Kidney tubule cell (primary cell): ENCODE measurements around the gene LYPD1.
A peak's percentile ranks its signal among the peaks of the same experiment; 100 is the strongest.

Experiments
- DNase-seq: peaks from one replicate; pipeline ENCODE4 v3.0.0-alpha.2; 2018; ENCODE audit warnings: low spot score

LYPD1 gene

DNA sequence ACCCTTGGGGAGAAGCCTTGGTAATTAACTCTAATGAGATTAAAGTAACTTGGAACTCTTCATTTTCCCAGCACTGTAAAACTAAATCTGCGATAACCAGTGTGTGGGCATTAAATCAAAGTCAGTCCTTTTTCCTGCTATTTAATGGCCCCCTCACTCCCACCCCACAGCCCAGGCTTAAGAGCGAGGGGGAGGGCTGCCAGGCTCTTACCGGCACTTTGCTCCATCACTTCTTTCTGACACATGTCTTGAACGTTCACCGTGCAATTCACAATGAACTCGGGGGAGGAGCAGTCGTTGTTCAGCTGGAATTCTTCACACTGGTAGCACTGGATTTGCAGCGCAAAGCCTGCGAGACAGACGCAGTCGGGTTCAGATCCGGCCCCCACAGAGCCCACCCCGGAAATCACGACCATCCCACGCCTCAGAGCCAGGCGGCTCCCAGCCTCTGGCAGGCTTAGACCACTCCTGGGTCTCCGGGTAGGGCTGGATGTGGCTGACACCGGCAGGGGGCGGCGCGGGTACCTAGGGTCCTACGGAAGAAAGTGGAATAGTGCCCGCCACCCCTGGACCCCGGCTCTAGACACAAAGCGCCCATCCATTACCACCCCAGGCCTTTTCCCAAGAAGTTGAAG, 1.7 kb downstream of the LYPD1 start:
- DNase-seq = peak; percentile 41

GRCh38 chr2:132667706-132668105, 2.3 kb downstream of the LYPD1 start:
- DNase-seq = no peak

DNA sequence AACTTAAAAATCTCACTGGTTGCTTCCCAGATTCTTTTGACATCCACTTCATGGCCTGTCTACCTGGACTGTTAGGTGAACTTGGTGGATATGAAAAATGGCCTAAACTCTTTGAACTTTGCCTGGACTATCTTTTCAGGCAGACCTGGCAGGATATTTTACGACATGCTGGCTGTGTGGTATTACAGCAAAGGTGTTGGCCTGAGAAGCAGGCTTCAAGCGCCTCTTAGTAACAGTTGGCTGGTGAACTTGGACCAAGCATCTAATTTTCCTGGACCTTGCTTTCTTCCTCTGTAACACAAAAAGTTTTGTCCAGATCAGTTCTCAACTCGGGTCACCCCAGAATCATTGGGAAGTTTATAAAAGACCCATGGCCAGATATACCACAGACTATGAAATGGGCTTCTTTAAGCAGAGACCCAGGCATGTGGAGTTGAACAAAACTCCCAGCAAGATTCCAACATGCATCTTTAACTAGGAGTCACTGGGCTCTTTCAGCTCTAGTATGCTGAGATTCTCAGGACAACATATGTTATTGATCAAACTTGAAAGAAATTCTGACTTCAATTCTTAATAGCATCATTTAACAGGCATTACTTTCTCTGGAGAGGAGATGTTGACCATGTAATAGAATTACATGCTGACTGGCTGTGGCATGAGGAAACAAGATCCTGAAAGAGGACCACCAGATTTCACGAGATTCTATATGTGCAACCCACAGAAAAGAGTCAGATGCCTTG, 4.4 kb downstream of the LYPD1 start:
- DNase-seq = no peak

DNA sequence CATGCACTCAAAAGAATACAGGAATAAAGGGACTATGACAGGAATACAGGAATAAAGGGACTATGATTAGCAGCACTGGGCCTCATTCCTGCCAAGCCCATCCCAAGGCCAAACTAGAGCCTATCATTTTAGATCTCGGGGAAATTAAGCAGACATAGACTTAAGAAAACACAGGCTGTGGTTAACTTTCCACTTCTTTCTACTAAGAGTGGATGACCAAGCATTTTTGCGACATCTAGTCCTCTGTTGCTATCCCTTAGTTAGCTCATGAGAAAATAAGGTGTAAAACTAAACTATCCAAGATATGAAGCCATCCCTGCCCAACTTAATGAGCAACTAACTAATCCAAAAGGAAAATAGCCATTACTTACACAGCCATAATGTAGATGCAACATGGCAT, 5.9 kb downstream of the LYPD1 start:
- no peak for DNase-seq

DNA sequence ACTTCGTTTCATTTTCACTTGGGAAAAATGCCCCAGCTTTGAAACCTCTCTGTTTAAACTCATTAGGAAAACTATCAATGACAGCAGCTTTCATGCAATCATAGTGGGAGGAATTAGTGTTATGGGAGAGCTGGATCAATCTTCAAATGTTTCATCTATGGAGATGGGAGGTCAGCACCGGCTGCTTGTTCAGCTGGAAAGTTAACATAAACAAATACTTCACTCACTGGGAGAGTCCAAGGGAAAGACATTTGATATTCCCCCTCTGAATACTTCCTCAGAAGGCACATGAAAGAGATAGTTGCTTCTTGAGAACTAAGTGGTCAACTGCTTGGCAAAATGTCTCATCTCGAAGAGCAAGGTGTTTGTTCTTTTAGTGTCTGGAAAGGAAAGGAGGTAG, 7.3 kb downstream of the LYPD1 start:
- no peak for DNase-seq

DNA sequence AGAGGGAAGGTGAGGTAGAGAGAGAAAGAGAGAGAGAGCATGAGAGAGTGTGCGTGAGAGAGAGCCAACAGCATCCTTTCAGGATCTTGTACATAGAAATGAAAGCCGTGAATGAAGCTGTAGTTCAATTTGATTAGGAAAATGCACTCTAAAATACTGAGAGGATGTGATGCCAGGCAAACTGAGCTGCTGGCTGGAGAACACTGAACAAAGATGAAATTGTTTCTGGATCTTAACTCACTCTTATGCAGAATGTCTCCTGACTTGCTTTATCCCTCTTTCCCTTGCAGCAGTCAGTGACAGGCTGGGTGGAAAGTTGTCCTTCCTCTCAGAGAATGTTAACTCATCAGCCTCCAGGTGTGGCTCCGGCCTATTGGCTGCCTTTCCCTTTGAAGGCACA, 10.7 kb downstream of the LYPD1 start:
- no peak for DNase-seq

GRCh38 chr2:132656266-132656975, 13.6 kb downstream of the LYPD1 start:
- DNase-seq = no peak

DNA sequence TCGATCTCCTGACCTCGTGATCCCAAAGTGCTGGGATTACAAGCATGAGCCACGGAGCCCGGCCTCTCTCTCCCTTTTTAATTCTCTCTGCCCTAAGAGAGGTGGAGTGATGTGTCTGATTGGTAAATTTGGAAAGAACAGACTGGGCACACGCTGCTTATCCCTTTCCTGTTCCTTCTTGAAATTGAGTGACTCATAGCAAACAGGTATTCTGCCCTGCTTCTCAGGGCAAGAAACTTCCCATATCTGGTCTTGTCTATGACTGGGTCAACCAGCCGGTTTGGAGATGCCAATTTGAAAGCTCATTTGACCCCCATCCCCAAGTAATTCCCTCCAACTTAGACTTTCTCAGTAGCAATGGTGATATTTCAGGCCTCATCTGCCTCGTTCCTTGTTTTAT, 15.0 kb downstream of the LYPD1 start:
- no peak for DNase-seq

GRCh38 chr2:132654335-132654734, 15.7 kb downstream of the LYPD1 start:
- no peak for DNase-seq

DNA sequence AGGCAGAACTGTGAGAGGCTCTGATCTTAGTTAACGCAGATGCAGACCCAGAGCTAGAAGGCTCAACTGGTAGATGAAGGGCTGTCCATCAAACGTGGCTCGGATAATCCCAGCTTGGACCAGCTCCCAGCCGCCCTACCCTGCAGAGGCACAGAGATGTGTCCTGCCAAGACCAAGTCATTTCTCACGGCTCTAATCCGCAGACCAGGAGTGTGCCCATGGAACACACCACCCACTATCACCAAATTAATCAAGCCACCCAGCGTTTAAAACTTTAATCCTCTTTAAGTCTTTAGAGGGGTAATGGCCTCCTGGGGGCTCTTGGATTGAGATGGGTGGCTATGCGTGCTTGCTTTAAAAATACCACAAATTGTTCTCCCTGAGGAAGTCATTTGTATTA, 17.5 kb downstream of the LYPD1 start:
- DNase-seq = no peak

GRCh38 chr2:132651115-132652045, 18.6 kb downstream of the LYPD1 start:
- DNase-seq = peak; percentile 65

DNA sequence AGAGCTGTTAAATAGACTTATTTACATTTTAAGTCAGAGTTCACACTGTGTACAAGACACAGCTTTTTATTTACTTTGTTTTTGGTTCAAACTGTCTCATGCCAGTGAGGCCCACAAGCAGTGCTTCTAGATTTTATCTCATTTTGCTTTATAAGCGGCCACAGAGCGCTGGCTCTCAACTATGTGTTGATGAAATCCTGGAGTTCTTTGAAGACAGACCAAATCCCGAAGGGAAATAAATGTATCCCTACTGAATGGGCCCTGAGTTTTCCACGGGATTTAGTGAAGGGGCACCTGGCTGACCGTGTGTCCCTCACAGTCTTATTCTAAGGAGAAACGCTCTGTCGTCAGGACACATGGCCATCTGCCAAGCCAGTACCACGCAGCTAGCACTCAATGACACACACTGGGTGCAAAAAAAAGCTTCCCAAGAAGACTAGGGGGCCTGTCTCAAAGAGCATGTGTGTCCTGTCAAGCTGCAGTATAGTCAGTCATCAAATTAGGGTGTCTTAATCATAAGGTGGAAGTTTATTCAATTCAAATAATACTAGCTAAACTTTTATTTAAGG, 23.4 kb downstream of the LYPD1 start:
- no peak for DNase-seq

DNA sequence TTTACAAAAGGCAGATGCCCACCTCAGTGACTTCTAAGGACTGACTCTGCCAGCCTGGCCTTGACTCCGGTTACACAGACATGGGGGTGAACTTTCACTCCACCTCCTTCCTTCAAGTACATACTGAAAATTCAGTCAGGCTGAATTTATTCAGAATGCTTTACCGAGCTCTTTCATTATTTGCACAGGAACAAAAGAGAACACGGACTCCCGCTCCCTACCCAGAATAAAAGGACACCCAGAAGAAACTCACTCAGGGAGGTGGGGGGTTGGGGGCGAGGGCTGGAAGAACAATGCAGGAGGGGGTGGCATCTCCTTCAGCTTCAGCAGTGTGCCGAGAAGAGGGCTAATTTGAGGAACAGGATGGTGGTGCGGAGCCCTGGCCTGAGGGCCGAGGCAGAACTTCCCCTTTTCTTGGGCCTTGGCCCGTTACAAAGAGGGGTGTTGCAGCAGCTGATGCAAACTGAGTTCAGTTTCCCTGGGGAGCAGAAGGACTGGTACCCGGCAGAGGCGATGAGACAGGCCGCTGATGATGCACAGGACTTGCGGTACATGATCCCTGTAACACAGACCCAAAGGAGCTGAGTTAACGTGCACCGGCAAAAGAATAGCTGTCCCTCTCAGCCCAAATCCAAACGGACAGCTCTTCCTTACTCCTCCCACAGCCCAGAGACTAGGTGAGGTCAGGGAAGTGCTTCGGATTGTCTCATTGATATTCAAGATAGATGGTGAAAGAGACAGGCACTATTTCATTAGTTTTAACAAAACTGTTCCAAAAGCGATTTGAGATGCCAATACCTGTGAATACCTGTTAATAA, 24.1 kb downstream of the LYPD1 start:
- DNase-seq = no peak

DNA sequence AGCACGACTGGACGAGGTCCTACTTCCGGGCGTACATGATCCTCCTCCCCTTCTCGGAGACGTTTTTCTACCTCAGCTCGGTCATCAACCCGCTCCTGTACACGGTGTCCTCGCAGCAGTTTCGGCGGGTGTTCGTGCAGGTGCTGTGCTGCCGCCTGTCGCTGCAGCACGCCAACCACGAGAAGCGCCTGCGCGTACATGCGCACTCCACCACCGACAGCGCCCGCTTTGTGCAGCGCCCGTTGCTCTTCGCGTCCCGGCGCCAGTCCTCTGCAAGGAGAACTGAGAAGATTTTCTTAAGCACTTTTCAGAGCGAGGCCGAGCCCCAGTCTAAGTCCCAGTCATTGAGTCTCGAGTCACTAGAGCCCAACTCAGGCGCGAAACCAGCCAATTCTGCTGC, 24.8 kb downstream of the LYPD1 start:
- DNase-seq = no peak

DNA sequence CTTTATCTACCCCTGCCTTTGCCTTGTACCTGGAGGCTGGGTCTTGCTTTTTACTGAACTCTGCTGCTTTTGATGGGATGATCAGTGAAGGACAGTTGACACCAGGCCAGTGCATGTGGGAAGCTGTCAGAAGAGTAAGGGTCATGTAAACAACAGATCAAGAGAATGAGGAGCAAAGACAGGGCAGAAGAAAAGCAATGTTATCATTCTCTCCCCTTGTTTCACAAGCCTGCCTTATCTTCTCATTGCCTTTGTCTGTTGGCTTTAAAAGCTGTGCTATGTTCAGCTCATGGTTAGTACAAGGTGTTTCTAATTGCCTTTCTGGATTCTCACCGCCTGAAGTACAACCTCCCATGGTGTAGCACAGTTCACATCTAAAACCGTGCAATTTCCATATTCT, 27.6 kb downstream of the LYPD1 start:
- DNase-seq = no peak

DNA sequence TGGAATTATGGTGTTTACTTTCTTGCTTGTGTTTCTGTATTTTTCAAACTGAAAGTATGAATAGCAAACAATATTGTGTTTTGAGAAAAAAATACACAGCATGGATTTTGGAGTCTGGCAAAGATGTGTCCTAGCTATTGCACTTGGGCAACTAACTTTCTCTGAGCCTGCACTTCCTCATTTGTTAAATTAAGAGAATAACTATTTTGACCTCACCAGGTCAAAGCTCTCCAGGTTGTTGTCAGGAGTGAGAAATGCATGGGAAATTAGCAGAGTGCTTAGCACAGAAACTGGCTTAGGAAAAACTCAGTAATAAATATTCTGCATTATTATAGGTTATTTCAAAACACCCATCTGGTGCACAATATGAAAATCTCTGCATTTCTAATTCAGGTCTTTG, 28.2 kb downstream of the LYPD1 start:
- no peak for DNase-seq

- no peak for DNase-seq
Observed at GRCh38 chr2:132640116-132640515, 29.9 kb downstream of the LYPD1 start.

- no peak for DNase-seq
Observed at GRCh38 chr2:132638313-132639040, 31.5 kb downstream of the LYPD1 start.

DNA sequence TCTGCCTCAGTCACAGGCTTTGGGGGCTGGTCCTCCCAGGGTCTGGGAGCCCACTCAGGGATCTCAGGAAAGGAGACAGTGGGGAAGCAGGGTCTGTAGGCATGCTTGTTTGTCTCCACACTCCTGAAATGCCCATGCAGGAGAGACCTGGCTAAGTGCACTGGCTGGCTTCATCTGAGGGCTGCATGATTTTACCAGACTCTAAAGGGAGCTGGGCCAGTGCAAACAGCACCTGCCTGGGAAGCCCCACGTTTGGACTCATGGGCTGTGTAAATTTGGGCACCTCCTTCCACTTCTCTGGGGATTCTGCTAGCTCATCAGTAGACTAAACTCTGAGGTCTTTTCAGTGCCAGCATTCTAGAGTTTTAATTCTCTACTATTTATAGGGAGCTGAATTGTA, 33.7 kb downstream of the LYPD1 start:
- no peak for DNase-seq

- DNase-seq = no peak
Observed at GRCh38 chr2:132633635-132634034, 36.4 kb downstream of the LYPD1 start.
